HG03066 (cell line): ENCODE data around the gene CCDC38.
"Not testable (repeated sequence)": the region's sequence is repeated elsewhere in the genome, so short reads cannot be mapped to it uniquely, and the experiment has no call there.

ENCODE experiments used
- ATAC-seq: cut with Tn5 transposase; IDR thresholded peaks from one replicate; pipeline ENCODE4 v1.9.1; 2021; ENCODE audit warnings: low read depth; ENCODE audit not compliant: unreplicated experiment

The CCDC38 gene

DNA sequence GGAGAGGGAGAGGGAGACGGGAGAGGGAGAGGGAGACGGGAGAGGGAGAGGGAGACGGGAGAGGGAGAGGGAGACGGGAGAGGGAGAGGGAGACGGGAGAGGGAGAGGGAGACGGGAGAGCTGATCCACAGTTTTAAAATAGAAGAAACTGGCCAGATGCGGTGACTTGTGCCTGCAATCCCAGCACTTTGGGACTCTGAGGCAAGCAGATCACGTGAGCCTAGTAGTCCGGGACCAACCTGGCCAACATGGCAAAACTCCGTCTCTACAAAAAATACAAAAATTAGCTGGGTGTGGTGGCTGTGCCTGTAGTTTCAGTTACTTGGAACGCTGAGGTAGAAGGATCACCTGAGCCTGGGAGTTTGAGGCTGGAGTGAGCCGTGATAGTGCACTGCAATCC is 100.0 kb downstream of the CCDC38 start:
- ATAC-seq: not testable (repeated sequence)

DNA sequence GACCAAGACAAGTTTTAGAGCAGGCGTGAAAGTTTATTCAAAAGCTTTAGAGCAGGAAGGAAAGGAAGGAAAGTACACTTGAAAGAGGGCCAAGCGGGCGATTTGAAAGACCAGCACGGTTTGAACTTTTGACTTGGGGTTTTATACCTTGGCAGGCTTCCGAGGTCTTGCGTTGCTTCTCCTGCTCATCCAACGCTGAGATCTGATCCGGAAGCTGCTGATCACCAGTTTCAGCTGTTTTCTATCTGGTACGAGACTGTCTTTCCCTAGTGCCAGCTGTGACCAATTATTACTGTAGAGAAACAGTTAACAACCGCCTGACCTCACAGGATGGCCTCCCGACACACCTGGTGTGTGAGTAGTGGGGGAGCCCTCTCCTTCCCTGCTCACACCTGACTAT is 104.3 kb downstream of the CCDC38 start:
- no peak for ATAC-seq

DNA sequence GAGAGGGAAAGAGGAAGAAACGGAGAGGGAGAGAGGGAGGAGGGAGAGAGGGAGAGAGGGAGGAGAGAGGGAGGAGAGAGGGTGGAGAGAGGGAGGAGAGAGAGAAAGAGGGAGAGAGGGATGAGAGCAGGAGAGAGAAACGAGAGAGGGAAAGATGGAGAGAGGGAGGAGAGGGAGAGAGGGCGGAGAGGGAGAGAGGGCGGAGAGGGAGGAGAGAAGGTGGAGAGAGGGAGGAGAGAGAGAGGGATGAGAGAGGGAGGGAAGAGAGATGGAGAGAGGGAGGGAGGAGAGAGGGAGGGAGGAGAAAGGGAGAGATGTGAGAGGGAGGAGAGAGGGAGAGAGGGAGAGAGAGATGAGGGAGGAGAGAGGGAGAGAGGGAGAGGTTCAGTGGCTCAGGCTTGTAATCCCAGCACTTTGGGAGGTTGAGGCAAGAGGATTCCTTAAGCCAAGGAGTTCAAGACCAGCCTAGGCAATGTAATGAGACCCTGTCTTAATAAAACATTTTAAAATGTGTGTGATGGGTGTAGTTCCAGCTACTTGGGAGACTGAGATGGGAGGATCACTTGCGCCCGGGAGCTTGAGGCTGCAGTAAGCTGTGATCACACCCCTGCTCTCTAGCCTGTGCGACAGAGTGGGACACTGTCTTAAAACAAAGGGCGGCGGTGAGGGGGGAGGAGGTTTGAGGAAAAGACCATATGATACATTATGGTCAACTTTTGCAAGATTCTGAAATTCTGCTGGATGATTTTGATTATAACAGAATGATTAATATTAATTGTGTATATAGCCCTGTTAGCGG is 105.0 kb downstream of the CCDC38 start:
- ATAC-seq: no peak

GRCh38 chr12:95836630-95837239 is 105.7 kb downstream of the CCDC38 start:
- ATAC-seq: no peak

GRCh38 chr12:95836185-95836609 is 106.2 kb downstream of the CCDC38 start:
- ATAC-seq: no peak

DNA sequence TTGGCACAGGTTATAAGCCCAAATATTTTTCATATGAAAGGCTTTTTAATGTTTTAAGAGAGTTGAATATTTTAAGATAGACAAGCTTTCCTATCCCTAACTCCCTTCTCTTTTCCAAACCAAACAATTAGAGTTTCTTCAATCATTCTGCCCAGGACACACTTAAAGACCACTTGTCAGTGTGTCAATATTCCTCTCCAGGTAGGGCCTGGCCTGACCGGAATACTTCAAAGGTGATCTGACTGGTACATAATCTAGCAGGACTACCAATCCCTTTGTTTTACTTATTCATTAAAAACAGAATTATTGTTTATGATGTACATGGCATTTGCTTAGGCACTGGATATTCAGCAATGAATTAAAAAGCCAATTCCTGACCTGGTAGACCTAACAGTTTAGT is 107.8 kb downstream of the CCDC38 start:
- no peak for ATAC-seq

DNA sequence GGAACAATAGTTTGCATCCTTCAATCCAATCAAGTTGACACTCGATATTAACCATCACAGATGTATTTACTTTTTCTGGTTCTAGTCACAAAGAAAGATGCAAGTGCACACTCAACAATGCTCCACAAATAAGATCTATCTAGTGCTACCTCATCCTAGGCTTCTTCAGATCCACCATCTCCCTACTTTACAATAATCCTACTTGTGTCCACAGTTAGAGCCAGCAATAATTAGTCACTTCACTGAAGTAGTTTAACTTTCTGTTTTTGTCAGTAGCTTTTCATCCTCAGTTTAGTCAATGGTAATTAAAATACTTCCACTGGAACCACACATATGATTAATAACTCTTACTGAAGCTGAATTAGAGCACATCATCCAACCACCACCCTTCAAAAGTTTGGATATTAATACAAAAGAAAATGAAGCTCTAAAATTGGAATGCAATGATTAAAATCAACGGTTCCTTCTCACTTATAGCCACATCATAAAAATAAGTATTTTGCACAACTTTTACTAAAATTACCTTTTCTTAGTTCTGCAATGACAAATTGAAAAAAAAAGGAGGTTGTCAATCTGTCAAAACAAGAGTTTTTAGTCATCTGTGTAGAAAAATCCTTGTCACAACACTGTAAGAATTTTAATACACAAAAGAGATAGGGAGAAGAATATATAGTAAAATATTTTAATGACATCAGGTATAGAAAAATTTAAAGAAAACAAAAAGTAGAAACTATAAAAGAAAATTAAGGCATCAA is 111.9 kb downstream of the CCDC38 start:
- no peak for ATAC-seq

DNA sequence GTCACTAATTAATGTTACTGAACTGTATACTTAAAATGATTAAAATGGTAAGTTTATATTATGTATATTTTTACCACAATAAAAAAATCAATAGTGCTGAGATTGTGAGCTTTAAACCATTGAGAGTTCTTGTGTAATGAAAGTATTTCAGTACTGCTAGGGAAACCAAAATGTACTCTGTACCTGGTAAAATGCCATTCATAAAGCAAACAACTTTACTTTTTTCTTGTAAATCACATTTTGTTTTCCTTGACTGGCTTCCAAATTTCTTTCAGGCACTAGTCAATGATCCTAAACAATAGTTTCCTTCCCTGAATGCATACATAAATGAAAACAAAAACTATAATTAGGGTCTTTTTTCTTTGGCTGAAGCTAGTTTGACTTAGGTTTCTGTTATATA is 113.0 kb downstream of the CCDC38 start:
- ATAC-seq: no peak

- no peak for ATAC-seq
These were observed 122.2 kb downstream of the CCDC38 start for GRCh38 chr12:95820096-95820703.
